CD8-positive, alpha-beta memory T cell (primary cell): ENCODE measurements around the gene RWDD4. TPM values are rescaled to one million over a fixed set of nuclear protein-coding genes. Genes with fewer than 3 reads are reported as not detected.

Experiments used
- CTCF ChIA-PET: fragments of 350-600 bp; sonication (Branson Sonifier 250); formaldehyde crosslinking; loops from one replicate; lab custom pipeline; 2021; ENCODE audit warnings: antibody characterized with exemption; lab: Charles Lee
- POLR2A ChIA-PET: fragments of 350-600 bp; sonication (Branson Sonifier 250); formaldehyde crosslinking; loops from one replicate; lab custom pipeline; 2021; ENCODE audit warnings: antibody characterized with exemption; lab: Charles Lee
- DNase-seq, 5 donors: peaks; one replicate each; pipeline versions ENCODE4 v3.0.0 to v3.0.0-alpha.2; 2020 to 2022; ENCODE audit warnings: mixed read lengths in 1 of 5
- H3K27ac ChIP-seq: one replicate; pipeline ENCODE4 v1.7.0; 2013; ENCODE audit warnings: low read depth, mild to moderate bottlenecking, low read length, moderate library complexity
- H3K27me3 ChIP-seq: 2 replicates; pipeline ENCODE4 v1.7.0; 2013; ENCODE audit warnings: low read length, mild to moderate bottlenecking; ENCODE audit not compliant: insufficient read depth, poor library complexity, severe bottlenecking
- H3K36me3 ChIP-seq: 2 replicates; pipeline ENCODE4 v1.7.0; 2013; ENCODE audit warnings: mild to moderate bottlenecking, low read length, moderate library complexity; ENCODE audit not compliant: insufficient read depth
- H3K4me1 ChIP-seq: 2 replicates; pipeline ENCODE4 v1.7.0; 2013; ENCODE audit warnings: mild to moderate bottlenecking, low read length, moderate library complexity; ENCODE audit not compliant: insufficient read depth
- H3K4me3 ChIP-seq: 2 replicates; pipeline ENCODE4 v1.7.0; 2013; ENCODE audit warnings: mild to moderate bottlenecking, low read length
- H3K9me3 ChIP-seq: 2 replicates; pipeline ENCODE4 v1.7.0; 2013; ENCODE audit warnings: mild to moderate bottlenecking, low read length
- H3K27ac Mint-ChIP-seq, 8 donors: one replicate each; pipeline ENCODE4 v1.8.0; 2020 to 2021; ENCODE audit warnings: mixed read lengths in 8 of 8, mild to moderate bottlenecking in 6 of 8, inconsistent platforms in 3 of 8, moderate library complexity in 3 of 8
- H3K27me3 Mint-ChIP-seq, 2 donors: one replicate each; pipeline ENCODE4 v1.8.0; 2020 to 2021; ENCODE audit warnings: mixed read lengths in 2 of 2, mild to moderate bottlenecking in 1 of 2, moderate library complexity in 1 of 2
- H3K36me3 Mint-ChIP-seq, 3 donors: one replicate each; pipeline ENCODE4 v1.8.0; 2020 to 2021; ENCODE audit warnings: mixed read lengths in 3 of 3, inconsistent platforms in 1 of 3, mild to moderate bottlenecking in 1 of 3
- H3K4me1 Mint-ChIP-seq, 3 donors: one replicate each; pipeline ENCODE4 v1.8.0; 2020 to 2021; ENCODE audit warnings: mixed read lengths in 3 of 3, inconsistent platforms in 1 of 3, mild to moderate bottlenecking in 1 of 3
- H3K4me3 Mint-ChIP-seq, 7 donors: one replicate each; pipeline ENCODE4 v1.8.0; 2020 to 2021; ENCODE audit warnings: mixed read lengths in 7 of 7, mild to moderate bottlenecking in 6 of 7, moderate library complexity in 4 of 7, inconsistent platforms in 2 of 7
- H3K9me3 Mint-ChIP-seq, 5 donors: one replicate each; pipeline ENCODE4 v1.8.0; 2020 to 2022; ENCODE audit warnings: mixed read lengths in 5 of 5, mild to moderate bottlenecking in 3 of 5, moderate library complexity in 2 of 5, inconsistent platforms in 1 of 5
- polyA plus RNA-seq: library from polyadenylated mRNA; unstranded; fragments of 300-500 nt; fragmentation: Illumina TruSeq; gene quantifications from one replicate; pipeline ENCODE4 v1.2.3, GENCODE V29; 2021
- total RNA-seq, 2 experiments: library from RNA; stranded (reverse); gene quantifications; one replicate each; pipeline ENCODE4 v1.2.3, GENCODE V29; 2021

RWDD4 gene
- total and polyA plus RNA-seq, 3 experiments from 2014 or later = 21.3 to 30.8 (median 28.4) TPM

DNA sequence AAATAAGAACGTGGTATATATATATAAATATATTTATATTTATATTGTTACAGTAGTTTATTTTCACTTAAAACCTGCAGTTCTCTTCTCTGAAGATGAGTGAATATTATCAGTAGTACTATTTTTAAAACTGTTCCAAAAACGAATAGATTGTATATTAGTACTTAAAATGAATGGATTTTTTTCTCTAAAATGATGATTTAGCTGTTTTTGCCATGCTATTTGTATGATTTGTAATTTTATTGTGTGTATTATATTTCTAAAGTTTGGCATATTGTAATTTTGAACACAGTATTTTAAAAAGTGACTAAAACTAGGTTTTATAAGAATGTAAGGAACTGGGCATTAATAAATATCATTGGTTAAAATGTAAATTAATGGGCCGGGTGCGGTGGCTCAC lies 22.1 kb upstream of the RWDD4 start:
- ChIA-PET POLR2A (no interaction called here), CTCF (no interaction called here)
- Mint-ChIP-seq H3K9me3 (no peaks in the 10 kb centered on the region), H3K4me1 (peaks cover 0 to 10% (median 3%) of the 10 kb centered on the region in 3 donors), H3K4me3 (no peak overlapping the region), H3K36me3 (peaks cover 0 to 84% (median 22%) of the 10 kb centered on the region in 3 donors), H3K27me3 (no peaks in the 10 kb centered on the region), H3K27ac (no peak overlapping the region)
- Histone ChIP-seq H3K36me3 (peaks cover 25% of the 10 kb centered on the region), H3K4me3 (no peak overlapping the region), H3K9me3 (no peaks in the 10 kb centered on the region), H3K4me1 (no peaks in the 10 kb centered on the region), H3K27ac (no peak overlapping the region), H3K27me3 (no peaks in the 10 kb centered on the region)
- no peak for DNase-seq

DNA sequence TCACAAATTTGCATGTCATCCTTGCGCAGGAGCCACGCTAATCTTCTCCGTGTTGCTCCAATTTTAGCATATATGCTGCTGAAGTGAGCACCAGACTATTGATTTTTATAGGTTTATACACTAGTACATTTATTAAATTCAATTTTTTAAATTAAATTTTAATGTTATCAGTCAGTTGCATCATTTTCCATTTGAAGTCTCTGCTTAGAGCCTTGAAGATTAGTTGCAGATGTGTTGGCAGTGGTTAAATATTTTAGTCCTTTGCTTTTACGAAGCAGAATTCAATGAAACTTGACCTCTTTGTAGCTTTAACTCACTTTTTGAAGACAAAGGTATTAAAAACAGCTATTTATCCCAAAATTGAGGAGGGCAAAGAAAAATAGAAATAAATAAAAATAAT lies 16.6 kb upstream of the RWDD4 start:
- H3K27ac ChIP-seq = no peak overlapping the region
- ChIA-PET POLR2A (no interaction called here), CTCF (interaction anchor here (1.0 to 1.6 kb wide), 2 partner anchors 8 to 15 kb away, joined by 3 read pairs; no protein-coding TSS in a partner anchor)
- Mint-ChIP-seq H3K27ac (no peak overlapping the region), H3K4me3 (no peak overlapping the region), H3K9me3 (no peaks in the 10 kb centered on the region), H3K36me3 (peaks cover 0 to 73% (median 20%) of the 10 kb centered on the region in 3 donors), H3K27me3 (no peaks in the 10 kb centered on the region), H3K4me1 (peaks cover 5 to 19% (median 9%) of the 10 kb centered on the region in 3 donors)
- H3K4me3 ChIP-seq = no peak overlapping the region
- H3K9me3 ChIP-seq = no peaks in the 10 kb centered on the region
- H3K36me3 ChIP-seq = peaks cover 17% of the 10 kb centered on the region
- no peaks in the 10 kb centered on the region for H3K4me1 ChIP-seq
- H3K27me3 ChIP-seq = no peaks in the 10 kb centered on the region
- DNase-seq = no peak

DNA sequence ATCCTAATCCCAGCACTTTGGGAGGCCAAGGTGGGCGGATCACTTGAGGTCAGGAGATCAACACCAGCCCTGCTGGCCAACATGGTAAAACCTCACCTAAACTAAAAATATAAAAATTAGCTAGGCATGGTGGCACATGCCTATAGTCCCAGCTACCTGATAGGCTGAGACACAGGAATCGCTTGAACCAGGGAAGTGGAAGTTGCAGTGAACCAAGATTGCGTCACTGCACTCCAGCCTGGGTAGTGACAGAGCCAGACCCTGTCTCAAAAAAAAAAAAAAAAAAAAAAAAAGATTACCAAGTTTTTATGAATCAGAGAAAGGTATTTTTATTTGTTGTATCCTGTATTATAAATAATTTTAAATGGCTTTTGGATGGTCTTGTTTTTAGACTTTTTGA lies 15.2 kb upstream of the RWDD4 start:
- H3K9me3 Mint-ChIP-seq = no peaks in the 10 kb centered on the region
- CTCF ChIA-PET = no interaction called here
- POLR2A ChIA-PET = no interaction called here

DNA sequence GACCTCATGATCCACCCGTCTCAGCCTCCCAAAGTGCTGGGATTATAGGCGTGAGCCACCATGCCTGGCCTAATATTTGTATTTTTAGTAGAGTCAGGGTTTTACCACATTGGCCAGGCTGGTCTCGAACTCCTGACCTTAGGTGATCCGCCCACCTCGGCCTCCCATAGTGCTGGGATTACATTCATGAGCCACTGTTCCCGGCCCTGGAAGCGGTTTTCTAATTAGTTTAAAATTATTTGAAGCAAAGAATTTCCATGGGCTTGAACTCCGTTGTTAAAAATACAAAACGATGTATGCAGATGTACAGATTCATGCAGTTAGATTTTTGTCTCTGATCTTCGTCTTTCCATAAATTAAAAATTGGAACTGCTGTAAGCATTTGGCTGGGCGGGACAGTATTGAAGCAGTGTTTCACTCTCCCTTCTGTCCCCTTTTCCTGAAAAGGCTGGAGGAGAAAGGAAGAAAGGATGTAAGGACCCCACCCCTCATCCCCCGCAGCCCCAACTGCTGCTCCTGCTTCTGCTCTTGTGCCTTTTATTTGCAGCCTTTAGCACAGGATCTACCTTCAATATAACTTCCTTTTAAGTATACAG lies 12.1 kb upstream of the RWDD4 start:
- H3K27ac Mint-ChIP-seq = no peak overlapping the region
- no peaks in the 10 kb centered on the region for H3K27me3 Mint-ChIP-seq
- H3K27me3 ChIP-seq = no peaks in the 10 kb centered on the region
- peaks cover 9 to 15% (median 9%) of the 10 kb centered on the region in 3 donors for H3K4me1 Mint-ChIP-seq
- H3K4me1 ChIP-seq = no peaks in the 10 kb centered on the region
- no peak overlapping the region for H3K4me3 Mint-ChIP-seq
- peaks cover 0 to 79% (median 20%) of the 10 kb centered on the region in 3 donors for H3K36me3 Mint-ChIP-seq
- H3K4me3 ChIP-seq = no peak overlapping the region
- H3K27ac ChIP-seq = no peak overlapping the region
- H3K36me3 ChIP-seq = peaks cover 48% of the 10 kb centered on the region
- DNase-seq = no peak
- no peaks in the 10 kb centered on the region for H3K9me3 ChIP-seq
- H3K9me3 Mint-ChIP-seq = no peaks in the 10 kb centered on the region
- CTCF ChIA-PET = no interaction called here
- POLR2A ChIA-PET = no interaction called here

More for the DNA sequence above, 15.2 kb upstream of the RWDD4 start:
- DNase-seq = no peak
- Histone ChIP-seq H3K27ac (no peak overlapping the region), H3K27me3 (no peaks in the 10 kb centered on the region), H3K4me1 (no peaks in the 10 kb centered on the region), H3K9me3 (no peaks in the 10 kb centered on the region), H3K36me3 (peaks cover 29% of the 10 kb centered on the region), H3K4me3 (no peak overlapping the region)
- Mint-ChIP-seq H3K27me3 (no peaks in the 10 kb centered on the region), H3K27ac (no peak overlapping the region), H3K36me3 (peaks cover 0 to 76% (median 23%) of the 10 kb centered on the region in 3 donors), H3K4me1 (peaks cover 5 to 19% (median 9%) of the 10 kb centered on the region in 3 donors), H3K4me3 (no peak overlapping the region)

DNA sequence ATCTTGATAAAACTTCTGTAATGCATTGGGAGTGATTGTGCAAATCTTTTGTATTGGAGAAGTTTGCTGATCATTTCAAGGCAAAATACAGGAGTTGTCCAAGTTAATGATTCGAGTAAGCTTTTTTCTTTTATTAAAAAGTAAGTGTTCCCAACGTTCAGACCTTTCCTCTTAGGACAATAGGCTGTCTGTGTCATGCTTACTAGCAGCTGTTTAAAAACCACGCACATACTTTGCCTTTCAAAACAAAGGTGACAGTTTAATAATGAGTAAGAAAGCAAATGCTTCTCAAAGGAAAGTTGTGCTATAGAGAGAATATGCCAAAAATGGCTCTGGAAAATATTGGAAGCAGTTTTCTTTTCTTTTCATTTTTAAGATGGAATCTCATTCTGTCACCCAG lies 11.3 kb upstream of the RWDD4 start:
- H3K9me3 Mint-ChIP-seq = no peaks in the 10 kb centered on the region
- Histone ChIP-seq H3K27ac (no peak overlapping the region), H3K4me3 (no peak overlapping the region), H3K9me3 (no peaks in the 10 kb centered on the region), H3K36me3 (peaks cover 51% of the 10 kb centered on the region), H3K4me1 (no peaks in the 10 kb centered on the region), H3K27me3 (no peaks in the 10 kb centered on the region)
- H3K27me3 Mint-ChIP-seq = no peaks in the 10 kb centered on the region
- POLR2A ChIA-PET = no interaction called here
- CTCF ChIA-PET = no interaction called here
- DNase-seq = no peak
- H3K27ac Mint-ChIP-seq = peak overlapping the region in 1 of 8 donors; percentile 81
- no peak overlapping the region for H3K4me3 Mint-ChIP-seq
- H3K36me3 Mint-ChIP-seq = peaks cover 0 to 82% (median 24%) of the 10 kb centered on the region in 3 donors
- peaks cover 11 to 22% (median 16%) of the 10 kb centered on the region in 3 donors for H3K4me1 Mint-ChIP-seq

DNA sequence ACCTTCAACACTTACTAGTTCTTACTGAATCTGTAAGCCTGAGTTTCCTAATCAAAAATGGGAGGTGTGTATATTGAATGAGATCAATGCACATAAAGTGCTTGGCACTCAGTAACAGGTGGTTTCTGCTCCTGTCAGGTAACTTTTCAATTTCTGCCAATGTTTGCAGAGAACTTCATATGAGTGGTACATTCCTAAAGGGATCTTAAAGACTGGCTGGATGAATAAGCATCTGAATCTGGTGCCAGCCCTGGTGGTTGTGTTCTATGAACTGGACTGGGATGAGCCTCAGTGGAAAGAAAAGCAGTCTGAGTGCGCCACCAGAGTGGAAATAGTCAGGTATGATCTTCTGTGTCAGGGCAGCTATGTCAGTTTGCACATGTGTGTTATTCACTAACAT lies 7.1 kb upstream of the RWDD4 start:
- no peak overlapping the region for H3K4me3 Mint-ChIP-seq
- H3K36me3 Mint-ChIP-seq = peaks cover 0 to 68% (median 21%) of the 10 kb centered on the region in 3 donors
- no peaks in the 10 kb centered on the region for H3K9me3 Mint-ChIP-seq
- ChIA-PET CTCF (no interaction called here), POLR2A (no interaction called here)
- Histone ChIP-seq H3K27ac (no peak overlapping the region), H3K4me1 (peaks cover under 1% of the 10 kb centered on the region), H3K27me3 (no peaks in the 10 kb centered on the region), H3K36me3 (peaks cover 49% of the 10 kb centered on the region), H3K9me3 (no peaks in the 10 kb centered on the region), H3K4me3 (no peak overlapping the region)
- no peak for DNase-seq
- no peak overlapping the region for H3K27ac Mint-ChIP-seq
- H3K4me1 Mint-ChIP-seq = peaks cover 10 to 28% (median 21%) of the 10 kb centered on the region in 3 donors
- H3K27me3 Mint-ChIP-seq = no peaks in the 10 kb centered on the region

DNA sequence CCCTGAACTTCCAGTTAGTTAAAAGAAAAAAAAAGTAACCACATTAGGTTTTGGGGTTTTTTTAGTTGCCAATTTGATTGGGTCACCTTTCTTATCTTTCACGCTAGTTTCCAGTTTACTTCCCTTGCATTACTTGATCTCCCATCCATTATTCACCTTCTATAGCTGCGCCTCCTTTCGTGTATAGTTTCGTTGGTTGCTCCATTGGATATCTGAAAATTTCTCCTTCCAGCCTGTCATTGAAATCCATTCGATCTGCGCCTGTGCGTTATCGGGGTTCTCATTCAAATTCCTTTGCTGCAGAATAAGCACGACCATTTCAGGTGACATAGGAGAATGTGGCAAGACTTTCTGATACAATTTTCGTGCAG lies 872 bp upstream of the RWDD4 start:
- H3K9me3 Mint-ChIP-seq = no peaks in the 10 kb centered on the region
- DNase-seq = peak in 1 of 5 donors; percentile 3

DNA sequence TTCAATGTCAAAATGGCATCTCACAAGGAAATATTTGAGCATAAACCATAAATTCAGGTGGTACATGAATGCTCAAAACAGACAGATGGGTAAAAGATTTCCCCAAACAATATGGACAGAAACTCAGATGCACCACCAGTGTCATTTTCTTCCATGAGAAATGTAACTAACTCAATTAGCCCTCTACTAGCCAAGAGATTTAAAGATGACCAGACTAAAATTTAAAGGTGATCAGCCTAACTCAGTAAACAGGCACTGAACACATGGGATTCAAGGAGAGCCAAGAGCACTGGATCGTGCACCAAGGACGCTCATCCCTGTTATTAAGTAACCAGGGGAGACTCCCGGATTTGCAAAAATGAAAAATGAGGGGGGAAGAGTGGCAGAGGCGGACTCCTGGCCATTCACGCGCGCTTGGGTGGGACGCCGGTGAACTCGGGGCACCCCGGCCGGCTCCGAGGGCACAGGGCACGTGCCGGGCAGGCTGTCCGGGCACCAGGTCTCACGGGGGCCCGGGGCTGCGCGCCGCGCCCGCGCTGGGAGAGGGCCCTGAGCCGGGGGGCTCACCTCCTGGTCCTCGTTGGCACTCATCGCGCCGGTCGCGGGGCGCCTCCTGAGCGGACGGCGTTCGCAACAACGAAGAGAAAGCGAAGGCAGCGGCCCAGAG lies 490 bp downstream of the RWDD4 start:
- H3K27ac ChIP-seq = peak overlapping the region; percentile 79
- ChIA-PET CTCF (no interaction called here), POLR2A (no interaction called here)
- Mint-ChIP-seq H3K4me1 (peaks cover 34 to 54% (median 52%) of the 10 kb centered on the region in 3 donors), H3K36me3 (peaks cover 0 to 24% (median 6%) of the 10 kb centered on the region in 3 donors), H3K9me3 (no peaks in the 10 kb centered on the region), H3K27ac (peak overlapping the region; percentile 92 to 99 (median 97)), H3K4me3 (peak overlapping the region; percentile 93 to 98 (median 96)), H3K27me3 (no peaks in the 10 kb centered on the region)
- H3K4me1 ChIP-seq = peaks cover 30% of the 10 kb centered on the region
- no peaks in the 10 kb centered on the region for H3K27me3 ChIP-seq
- H3K4me3 ChIP-seq = peak overlapping the region; percentile 71
- no peaks in the 10 kb centered on the region for H3K9me3 ChIP-seq
- H3K36me3 ChIP-seq = peaks cover 4% of the 10 kb centered on the region
- peak in 2 of 5 donors; percentile 4 to 6 for DNase-seq

More for the DNA sequence above, 872 bp upstream of the RWDD4 start:
- ChIA-PET POLR2A (interaction anchor here (0.6 to 0.8 kb wide), 2 partner anchors 153 to 156 kb away, joined by 3 to 4 read pairs; no protein-coding TSS in a partner anchor), CTCF (interaction anchor here (1.0 to 1.5 kb wide), 2 partner anchors 13 to 156 kb away, joined by 3 to 5 read pairs; no protein-coding TSS in a partner anchor)
- peak overlapping the region; percentile 92 to 98 (median 94) for H3K27ac Mint-ChIP-seq
- H3K4me3 Mint-ChIP-seq = peak overlapping the region; percentile 92 to 98 (median 96)
- no peaks in the 10 kb centered on the region for H3K9me3 ChIP-seq
- H3K27me3 ChIP-seq = no peaks in the 10 kb centered on the region
- peak overlapping the region; percentile 80 for H3K4me3 ChIP-seq
- H3K27me3 Mint-ChIP-seq = no peaks in the 10 kb centered on the region
- peaks cover 7% of the 10 kb centered on the region for H3K36me3 ChIP-seq
- H3K4me1 Mint-ChIP-seq = peaks cover 37 to 62% (median 47%) of the 10 kb centered on the region in 3 donors
- peak overlapping the region; percentile 79 for H3K27ac ChIP-seq
- peaks cover 0 to 22% (median 6%) of the 10 kb centered on the region in 3 donors for H3K36me3 Mint-ChIP-seq
- H3K4me1 ChIP-seq = peaks cover 30% of the 10 kb centered on the region
